ENCODE measurements around the gene PHTF1.

Gene PHTF1

DNA sequence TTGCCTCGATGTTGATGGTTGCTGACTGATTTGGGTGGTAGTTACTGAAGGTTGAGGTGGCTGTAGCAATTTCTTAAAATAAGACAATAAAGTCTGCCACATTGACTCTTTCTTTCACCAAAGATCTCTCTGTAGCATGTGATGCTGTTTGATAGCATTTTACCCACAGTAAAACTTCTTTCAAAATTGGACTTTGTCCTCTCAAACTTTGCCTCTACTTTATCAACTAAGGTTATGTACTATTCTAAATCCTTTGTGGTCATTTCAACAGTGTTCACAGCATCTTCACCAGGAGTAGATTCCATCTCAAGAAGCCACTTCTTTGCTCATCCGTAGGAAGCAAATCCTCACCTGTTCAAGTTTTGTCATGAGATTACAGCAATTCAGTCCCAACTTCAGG lies 93.2 kb downstream of the PHTF1 start:
- no peak overlapping the region for H3K27ac ChIP-seq (ENCODE audit: low read depth, low read length, poor library complexity, severe bottlenecking)
- no peak overlapping the region for H3K4me3 ChIP-seq (ENCODE audit: low read depth, low read length, poor library complexity, severe bottlenecking)
- no peaks in the 10 kb centered on the region for H3K9me3 ChIP-seq (ENCODE audit: low read length)
- TF ChIP-seq, protein P1, sequence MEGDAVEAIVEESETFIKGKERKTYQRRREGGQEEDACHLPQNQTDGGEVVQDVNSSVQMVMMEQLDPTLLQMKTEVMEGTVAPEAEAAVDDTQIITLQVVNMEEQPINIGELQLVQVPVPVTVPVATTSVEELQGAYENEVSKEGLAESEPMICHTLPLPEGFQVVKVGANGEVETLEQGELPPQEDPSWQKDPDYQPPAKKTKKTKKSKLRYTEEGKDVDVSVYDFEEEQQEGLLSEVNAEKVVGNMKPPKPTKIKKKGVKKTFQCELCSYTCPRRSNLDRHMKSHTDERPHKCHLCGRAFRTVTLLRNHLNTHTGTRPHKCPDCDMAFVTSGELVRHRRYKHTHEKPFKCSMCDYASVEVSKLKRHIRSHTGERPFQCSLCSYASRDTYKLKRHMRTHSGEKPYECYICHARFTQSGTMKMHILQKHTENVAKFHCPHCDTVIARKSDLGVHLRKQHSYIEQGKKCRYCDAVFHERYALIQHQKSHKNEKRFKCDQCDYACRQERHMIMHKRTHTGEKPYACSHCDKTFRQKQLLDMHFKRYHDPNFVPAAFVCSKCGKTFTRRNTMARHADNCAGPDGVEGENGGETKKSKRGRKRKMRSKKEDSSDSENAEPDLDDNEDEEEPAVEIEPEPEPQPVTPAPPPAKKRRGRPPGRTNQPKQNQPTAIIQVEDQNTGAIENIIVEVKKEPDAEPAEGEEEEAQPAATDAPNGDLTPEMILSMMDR (IDR thresholded peaks at IDR 0.05; ENCODE audit: low read length) = no peak
- TF ChIP-seq EZH2 (IDR thresholded peaks at IDR 0.05; ENCODE audit: borderline replicate concordance, low read length) = no peak
- H2AFZ ChIP-seq (ENCODE audit: low read length) = no peak overlapping the region
- no peaks in the 10 kb centered on the region for H3K4me1 ChIP-seq (ENCODE audit: insufficient read depth, low read length, severe bottlenecking)
- H4K20me1 ChIP-seq (ENCODE audit: insufficient read depth, low read length) = no peaks in the 10 kb centered on the region
- no peaks in the 10 kb centered on the region for H3K36me3 ChIP-seq (ENCODE audit: insufficient read depth, low read length)
- H3F3A ChIP-seq (ENCODE audit: insufficient read depth, low read length) = no peaks in the 10 kb centered on the region
- H3K27me3 ChIP-seq (ENCODE audit: insufficient read depth, low read length) = no peaks in the 10 kb centered on the region
- no peak overlapping the region for H3K4me2 ChIP-seq (ENCODE audit: low read length)
- H3K9ac ChIP-seq (ENCODE audit: low read length) = no peak overlapping the region
- H3K79me2 ChIP-seq (ENCODE audit: insufficient read depth, low read length) = no peaks in the 10 kb centered on the region
- no peaks in the 10 kb centered on the region for H3K9me2 ChIP-seq (ENCODE audit: low read depth, low read length)

DNA sequence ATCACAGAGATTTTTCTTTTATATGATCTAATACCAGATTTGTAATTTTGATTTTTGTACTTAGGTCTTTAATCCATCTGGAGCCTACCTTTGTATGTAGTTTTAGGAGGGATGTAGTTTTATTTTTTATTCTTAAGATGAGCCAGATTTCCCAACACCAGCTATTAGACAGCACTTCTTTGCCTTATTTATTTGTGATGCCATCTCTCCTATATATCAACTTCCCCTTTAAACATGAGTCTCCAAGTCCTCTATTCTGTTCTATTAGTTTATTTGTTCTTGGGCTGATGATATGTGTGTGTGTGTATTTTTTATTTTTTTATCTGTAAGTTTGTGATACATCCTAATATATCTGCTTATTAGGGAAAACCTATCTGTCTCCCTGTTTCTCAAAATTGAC lies 94.2 kb downstream of the PHTF1 start:
- Histone ChIP-seq H3K79me2 (ENCODE audit: insufficient read depth, low read length) (no peaks in the 10 kb centered on the region), H4K20me1 (ENCODE audit: insufficient read depth, low read length) (no peaks in the 10 kb centered on the region), H3K4me1 (ENCODE audit: insufficient read depth, low read length, severe bottlenecking) (no peaks in the 10 kb centered on the region), H3K27ac (ENCODE audit: low read depth, low read length, poor library complexity, severe bottlenecking) (no peak overlapping the region), H3K36me3 (ENCODE audit: insufficient read depth, low read length) (no peaks in the 10 kb centered on the region), H3K9me2 (ENCODE audit: low read depth, low read length) (no peaks in the 10 kb centered on the region), H3K4me3 (ENCODE audit: low read depth, low read length, poor library complexity, severe bottlenecking) (no peak overlapping the region), H3F3A (ENCODE audit: insufficient read depth, low read length) (no peaks in the 10 kb centered on the region), H3K9ac (ENCODE audit: low read length) (no peak overlapping the region), H3K27me3 (ENCODE audit: insufficient read depth, low read length) (no peaks in the 10 kb centered on the region), H2AFZ (ENCODE audit: low read length) (no peak overlapping the region), H3K4me2 (ENCODE audit: low read length) (no peak overlapping the region), H3K9me3 (ENCODE audit: low read length) (no peaks in the 10 kb centered on the region)
- TF ChIP-seq EZH2 (IDR thresholded peaks at IDR 0.05; ENCODE audit: borderline replicate concordance, low read length) = no peak
- TF ChIP-seq, protein P1 (IDR thresholded peaks at IDR 0.05; ENCODE audit: low read length) = no peak

DNA sequence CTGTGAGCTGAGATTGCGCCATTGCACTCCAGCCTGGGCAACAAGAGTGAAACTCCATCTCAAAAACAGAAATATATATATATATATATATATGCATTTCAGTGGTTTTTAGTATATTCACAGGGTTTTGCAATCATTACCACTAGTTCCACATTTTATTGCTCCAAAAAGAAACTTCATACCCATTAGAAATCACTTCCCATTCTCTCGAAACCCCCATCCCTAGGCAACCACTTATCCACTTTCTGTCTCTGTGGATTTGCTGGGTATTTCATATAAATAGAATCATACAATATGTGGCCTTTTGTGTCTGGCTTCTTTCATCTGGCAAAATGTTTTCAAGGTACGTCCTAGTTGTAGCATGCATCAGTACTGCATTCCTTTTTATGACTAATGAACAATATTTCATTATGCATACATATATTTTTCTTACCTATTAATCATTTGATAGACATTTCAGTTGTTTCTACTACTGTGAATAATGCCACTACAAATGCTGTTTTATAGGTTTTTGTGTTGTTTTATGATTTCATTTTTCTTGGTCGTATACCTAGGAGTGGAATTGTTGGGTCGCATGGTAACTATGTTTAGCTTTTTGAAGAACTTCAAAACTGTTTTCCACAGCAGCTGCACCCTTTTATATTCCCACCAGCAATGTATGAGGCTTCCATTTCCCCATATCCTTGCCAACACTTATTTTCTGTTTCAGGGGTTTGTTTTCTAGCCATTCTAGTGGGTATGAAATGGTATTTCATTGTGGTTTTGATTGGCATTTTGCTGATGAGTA lies 95.9 kb downstream of the PHTF1 start:
- no peak overlapping the region for H3K9ac ChIP-seq (ENCODE audit: low read length)
- H3K4me3 ChIP-seq (ENCODE audit: low read depth, low read length, poor library complexity, severe bottlenecking) = no peak overlapping the region
- no peaks in the 10 kb centered on the region for H3K9me3 ChIP-seq (ENCODE audit: low read length)
- TF ChIP-seq, protein P1 (IDR thresholded peaks at IDR 0.05; ENCODE audit: low read length) = no peak
- TF ChIP-seq EZH2 (IDR thresholded peaks at IDR 0.05; ENCODE audit: borderline replicate concordance, low read length) = no peak
- H2AFZ ChIP-seq (ENCODE audit: low read length) = no peak overlapping the region
- no peaks in the 10 kb centered on the region for H3K4me1 ChIP-seq (ENCODE audit: insufficient read depth, low read length, severe bottlenecking)
- no peak overlapping the region for H3K27ac ChIP-seq (ENCODE audit: low read depth, low read length, poor library complexity, severe bottlenecking)
- H3K27me3 ChIP-seq (ENCODE audit: insufficient read depth, low read length) = no peaks in the 10 kb centered on the region
- no peaks in the 10 kb centered on the region for H3F3A ChIP-seq (ENCODE audit: insufficient read depth, low read length)
- no peak overlapping the region for H3K4me2 ChIP-seq (ENCODE audit: low read length)
- H4K20me1 ChIP-seq (ENCODE audit: insufficient read depth, low read length) = no peaks in the 10 kb centered on the region
- H3K79me2 ChIP-seq (ENCODE audit: insufficient read depth, low read length) = no peaks in the 10 kb centered on the region
- no peaks in the 10 kb centered on the region for H3K9me2 ChIP-seq (ENCODE audit: low read depth, low read length)
- no peaks in the 10 kb centered on the region for H3K36me3 ChIP-seq (ENCODE audit: insufficient read depth, low read length)

Data from OCI-LY1 (cell line).